ENCODE measurements around the gene ARRDC3. TPM values are rescaled to one million over a fixed set of nuclear protein-coding genes. Genes with fewer than 3 reads are reported as not detected.
"Not testable (repeated sequence)": the region's sequence is repeated elsewhere in the genome, so short reads cannot be mapped to it uniquely, and the experiment has no call there.

Gene ARRDC3
- total RNA-seq, 3 donors from 2014 or later = 75.5 to 261 (median 100) TPM

DNA sequence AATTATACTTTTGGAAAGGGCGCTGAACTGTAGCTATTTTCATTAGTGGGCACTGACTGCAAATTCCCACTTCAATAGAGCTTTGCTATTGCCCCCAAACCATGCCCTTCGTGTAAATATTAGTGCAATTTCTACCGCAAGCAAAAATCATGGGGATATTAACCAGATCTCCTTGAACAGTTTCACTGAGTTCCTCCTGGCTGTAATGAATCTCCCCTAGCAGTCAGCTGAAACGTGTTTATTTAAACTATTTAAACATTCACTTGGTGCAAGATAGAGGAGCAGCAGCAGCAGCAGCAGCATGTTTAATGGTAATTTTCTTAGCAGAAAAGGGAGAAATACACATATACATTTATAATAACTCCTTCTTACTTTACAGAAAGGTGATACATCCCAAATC, 54.4 kb downstream of the ARRDC3 start:
- H3K27me3 ChIP-seq = no peaks in the 10 kb centered on the region
- H3K4me1 ChIP-seq = no peaks in the 10 kb centered on the region
- TF ChIP-seq POLR2AphosphoS5 (IDR thresholded peaks at IDR 0.05) (no peak), CTCF (IDR thresholded peaks at IDR 0.05) (no peak), POLR2A (IDR thresholded peaks at IDR 0.05) (no peak)
- no peak for DNase-seq (ENCODE audit: low spot score in 2 of 2)
- no peaks in the 10 kb centered on the region for H3K36me3 ChIP-seq
- no peaks in the 10 kb centered on the region for H3K9me3 ChIP-seq
- intact Hi-C loops (cut with DNase I; ENCODE audit: low total_unique reads) = no loop called here
- H3K27ac ChIP-seq = no peak overlapping the region
- H3K4me3 ChIP-seq = no peak overlapping the region

DNA sequence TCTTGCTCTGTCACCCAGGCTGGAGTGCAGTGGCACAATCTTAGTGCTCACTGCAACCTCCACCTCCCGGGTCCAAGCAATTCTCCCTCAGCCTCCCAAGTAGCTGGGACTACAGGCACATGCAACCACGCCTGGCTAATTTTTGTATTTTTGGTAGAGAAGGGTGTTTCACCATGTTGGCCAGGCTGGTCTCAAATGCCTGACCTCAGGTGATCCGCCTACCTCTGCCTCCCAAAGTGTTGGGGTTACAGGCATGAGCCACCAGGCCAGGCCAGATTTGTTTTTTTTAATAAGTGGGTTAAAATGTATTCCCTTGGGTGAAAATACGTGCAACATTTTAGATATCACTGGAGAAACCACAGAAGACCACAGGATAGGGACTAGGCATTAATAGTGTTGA, 60.1 kb downstream of the ARRDC3 start:
- H3K27me3 ChIP-seq; intact Hi-C loops (cut with DNase I; ENCODE audit: low total_unique reads); H3K4me1 ChIP-seq; H3K9me3 ChIP-seq; H3K4me3 ChIP-seq; DNase-seq (ENCODE audit: low spot score in 2 of 2); H3K27ac ChIP-seq; H3K36me3 ChIP-seq: not testable (repeated sequence)

DNA sequence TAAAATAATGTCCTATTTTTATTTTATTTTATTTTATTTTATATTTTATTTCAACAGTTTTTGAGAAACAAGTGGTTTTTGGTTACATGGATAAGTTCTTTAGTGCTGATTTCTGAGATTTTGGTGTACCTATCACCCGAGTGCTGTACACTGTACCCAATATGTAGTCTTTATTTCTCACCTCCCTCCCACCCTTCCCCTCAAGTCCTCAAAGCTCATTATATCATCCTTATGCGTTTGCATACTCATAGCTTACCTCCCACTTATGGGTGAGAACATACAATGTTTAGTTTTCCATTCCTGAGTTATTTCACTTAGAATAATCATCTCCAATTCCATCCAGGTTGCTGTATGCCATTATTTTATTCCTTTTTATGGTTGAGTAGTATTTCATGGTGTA, 63.5 kb downstream of the ARRDC3 start:
- Histone ChIP-seq H3K36me3 (no peaks in the 10 kb centered on the region), H3K27ac (no peak overlapping the region), H3K4me1 (no peaks in the 10 kb centered on the region), H3K4me3 (no peak overlapping the region), H3K9me3 (no peaks in the 10 kb centered on the region), H3K27me3 (no peaks in the 10 kb centered on the region)
- TF ChIP-seq POLR2A (IDR thresholded peaks at IDR 0.05) (no peak), POLR2AphosphoS5 (IDR thresholded peaks at IDR 0.05) (no peak), CTCF (IDR thresholded peaks at IDR 0.05) (no peak)
- intact Hi-C loops (cut with DNase I; ENCODE audit: low total_unique reads) = no loop called here
- DNase-seq (ENCODE audit: low spot score in 2 of 2) = no peak

DNA sequence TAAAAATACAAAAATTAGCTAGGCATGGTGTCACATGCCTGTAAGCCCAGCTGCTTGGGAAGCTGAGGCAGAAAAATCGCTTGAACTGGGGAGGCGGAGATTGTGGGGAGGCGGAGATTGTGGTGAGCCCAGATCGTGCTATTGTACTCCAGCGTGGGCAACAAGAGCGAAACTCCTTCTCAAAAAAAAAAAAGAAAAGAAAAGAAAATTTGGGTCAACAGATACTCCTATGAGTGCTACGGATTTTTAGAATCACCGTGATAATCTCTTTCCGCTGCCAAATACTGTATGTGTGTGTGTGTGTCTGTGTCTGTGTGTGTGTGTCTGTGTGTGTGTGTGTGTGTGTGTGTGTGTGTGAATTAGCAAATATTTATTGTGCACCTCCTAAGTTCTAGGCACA, 64.4 kb downstream of the ARRDC3 start:
- no peaks in the 10 kb centered on the region for H3K36me3 ChIP-seq

More for the DNA sequence above, 64.4 kb downstream of the ARRDC3 start:
- intact Hi-C loops (cut with DNase I; ENCODE audit: low total_unique reads) = no loop called here
- Histone ChIP-seq H3K4me3 (no peak overlapping the region), H3K4me1 (peaks cover 0 to 6% of the 10 kb centered on the region in 2 donors), H3K27ac (no peak overlapping the region), H3K27me3 (no peaks in the 10 kb centered on the region), H3K9me3 (no peaks in the 10 kb centered on the region)
- no peak for DNase-seq (ENCODE audit: low spot score in 2 of 2)
- TF ChIP-seq POLR2A (IDR thresholded peaks at IDR 0.05) = no peak
- TF ChIP-seq CTCF (IDR thresholded peaks at IDR 0.05) = no peak
- no peak for TF ChIP-seq POLR2AphosphoS5 (IDR thresholded peaks at IDR 0.05)

Data from breast epithelium (tissue), 4 donors.